Measurements from ENCODE around the gene PPP4R1.

Gene PPP4R1

DNA sequence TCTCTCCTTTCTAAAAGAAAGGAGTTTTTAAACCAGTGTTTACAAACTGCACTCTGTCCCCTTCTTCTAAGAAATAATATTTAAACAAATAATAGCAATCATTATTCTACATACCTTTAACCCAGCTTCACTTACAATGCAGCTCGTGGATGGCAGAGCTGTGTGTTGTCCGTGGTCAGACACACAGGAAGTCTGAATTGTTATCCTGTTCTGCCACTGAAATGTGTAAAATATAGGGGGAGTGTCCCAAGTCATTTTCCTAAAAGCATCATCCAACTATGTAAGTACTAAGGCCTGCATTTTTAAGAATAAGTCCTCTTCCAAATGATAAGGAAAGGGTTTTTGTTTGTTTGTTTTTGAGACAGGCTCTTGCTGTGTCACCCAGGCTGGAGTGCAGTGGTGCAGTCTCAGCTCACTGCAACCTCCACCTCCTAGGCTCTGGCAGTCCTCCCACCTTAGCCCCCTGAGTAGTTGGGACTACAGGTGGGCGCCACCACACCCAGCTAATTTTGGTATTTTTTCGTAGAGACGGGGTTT is 2.7 kb upstream of the PPP4R1 start:
- DNase-seq = no peak
- Histone ChIP-seq H3K27ac (peak overlapping the region in 1 of 2 donors; percentile 94), H3K4me1 (peaks cover 0 to 33% (median 14%) of the 10 kb centered on the region in 4 donors), H3K27me3 (no peaks in the 10 kb centered on the region), H3K4me3 (no peak overlapping the region), H3K9me3 (no peaks in the 10 kb centered on the region), H3K36me3 (no peaks in the 10 kb centered on the region)
- TF ChIP-seq, protein P1, sequence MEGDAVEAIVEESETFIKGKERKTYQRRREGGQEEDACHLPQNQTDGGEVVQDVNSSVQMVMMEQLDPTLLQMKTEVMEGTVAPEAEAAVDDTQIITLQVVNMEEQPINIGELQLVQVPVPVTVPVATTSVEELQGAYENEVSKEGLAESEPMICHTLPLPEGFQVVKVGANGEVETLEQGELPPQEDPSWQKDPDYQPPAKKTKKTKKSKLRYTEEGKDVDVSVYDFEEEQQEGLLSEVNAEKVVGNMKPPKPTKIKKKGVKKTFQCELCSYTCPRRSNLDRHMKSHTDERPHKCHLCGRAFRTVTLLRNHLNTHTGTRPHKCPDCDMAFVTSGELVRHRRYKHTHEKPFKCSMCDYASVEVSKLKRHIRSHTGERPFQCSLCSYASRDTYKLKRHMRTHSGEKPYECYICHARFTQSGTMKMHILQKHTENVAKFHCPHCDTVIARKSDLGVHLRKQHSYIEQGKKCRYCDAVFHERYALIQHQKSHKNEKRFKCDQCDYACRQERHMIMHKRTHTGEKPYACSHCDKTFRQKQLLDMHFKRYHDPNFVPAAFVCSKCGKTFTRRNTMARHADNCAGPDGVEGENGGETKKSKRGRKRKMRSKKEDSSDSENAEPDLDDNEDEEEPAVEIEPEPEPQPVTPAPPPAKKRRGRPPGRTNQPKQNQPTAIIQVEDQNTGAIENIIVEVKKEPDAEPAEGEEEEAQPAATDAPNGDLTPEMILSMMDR (IDR thresholded peaks at IDR 0.05) = no peak
- intact Hi-C loops (cut with DNase I; ENCODE audit: low total_unique reads) = loop anchor here (10.0 kb wide), 2 partner anchors 88 to 298 kb away; partner anchors contain the start of genes RAB31 and VAPA

DNA sequence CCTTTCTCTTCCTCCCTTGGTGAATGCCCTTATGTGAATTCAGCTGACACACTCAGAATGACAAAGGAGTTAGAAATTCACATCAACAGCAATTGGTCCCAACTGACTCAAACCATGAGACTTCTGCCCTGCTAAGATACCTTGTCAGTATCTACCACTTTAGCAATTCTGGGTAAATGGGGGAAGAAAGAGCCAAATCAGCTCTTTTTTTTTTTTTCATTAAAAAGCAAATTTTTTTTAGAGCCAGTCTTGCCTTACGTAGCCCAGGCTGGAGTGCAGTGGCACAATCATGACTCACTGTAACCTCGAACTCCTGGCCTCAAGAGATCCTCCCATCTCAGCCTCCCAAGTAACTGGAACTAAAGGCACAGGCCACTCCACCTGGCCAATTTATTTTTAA is 1.7 kb upstream of the PPP4R1 start:
- TF ChIP-seq, protein P1 (IDR thresholded peaks at IDR 0.05) = no peak
- Histone ChIP-seq H3K4me1 (peaks cover 0 to 43% (median 18%) of the 10 kb centered on the region in 4 donors), H3K36me3 (peaks cover 0 to 6% (median 0%) of the 10 kb centered on the region in 3 donors), H3K9me3 (no peaks in the 10 kb centered on the region), H3K27ac (peak overlapping the region; percentile 94 to 99), H3K4me3 (no peak overlapping the region), H3K27me3 (no peaks in the 10 kb centered on the region)
- intact Hi-C loops (cut with DNase I; ENCODE audit: low total_unique reads) = loop anchor here (10.0 kb wide), 2 partner anchors 89 to 299 kb away; partner anchors contain the start of genes RAB31 and VAPA
- DNase-seq = no peak

DNA sequence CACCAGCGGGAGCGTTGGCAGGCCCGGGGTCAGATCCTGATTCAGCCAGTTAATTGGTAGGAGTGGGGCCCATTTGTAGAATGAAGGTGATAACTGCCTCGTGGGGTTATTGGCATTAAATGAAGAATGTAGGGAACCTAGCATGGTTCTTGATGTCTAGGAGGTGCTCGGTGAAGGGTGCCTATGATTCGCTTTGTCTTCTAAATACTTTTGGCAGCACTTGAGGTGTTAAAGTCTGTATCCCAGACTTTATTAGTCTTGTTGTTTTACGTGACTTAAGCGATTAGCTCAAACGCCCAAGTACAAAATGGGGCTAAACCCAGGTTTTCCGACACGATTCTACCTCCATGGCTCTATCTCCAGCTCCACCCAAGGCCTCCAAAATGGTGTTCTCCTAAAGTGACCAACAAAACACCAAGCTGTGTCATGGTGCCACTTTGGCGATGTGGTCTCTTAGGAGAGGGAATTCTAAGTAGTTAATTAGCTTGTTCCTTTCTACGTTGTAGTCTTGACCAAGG is 980 bp upstream of the PPP4R1 start:
- TF ChIP-seq, protein P1 (IDR thresholded peaks at IDR 0.05) = no peak
- H3K4me1 ChIP-seq = peaks cover 0 to 49% (median 20%) of the 10 kb centered on the region in 4 donors
- peak overlapping the region; percentile 96 to 98 for H3K4me3 ChIP-seq
- peaks cover 0 to 8% (median 0%) of the 10 kb centered on the region in 3 donors for H3K36me3 ChIP-seq
- intact Hi-C loops (cut with DNase I; ENCODE audit: low total_unique reads) = loop anchor here (10.0 kb wide), 2 partner anchors 89 to 299 kb away; partner anchors contain the start of genes RAB31 and VAPA
- no peaks in the 10 kb centered on the region for H3K9me3 ChIP-seq
- H3K27me3 ChIP-seq = no peaks in the 10 kb centered on the region
- no peak for DNase-seq
- peak overlapping the region; percentile 94 to 99 for H3K27ac ChIP-seq

DNA sequence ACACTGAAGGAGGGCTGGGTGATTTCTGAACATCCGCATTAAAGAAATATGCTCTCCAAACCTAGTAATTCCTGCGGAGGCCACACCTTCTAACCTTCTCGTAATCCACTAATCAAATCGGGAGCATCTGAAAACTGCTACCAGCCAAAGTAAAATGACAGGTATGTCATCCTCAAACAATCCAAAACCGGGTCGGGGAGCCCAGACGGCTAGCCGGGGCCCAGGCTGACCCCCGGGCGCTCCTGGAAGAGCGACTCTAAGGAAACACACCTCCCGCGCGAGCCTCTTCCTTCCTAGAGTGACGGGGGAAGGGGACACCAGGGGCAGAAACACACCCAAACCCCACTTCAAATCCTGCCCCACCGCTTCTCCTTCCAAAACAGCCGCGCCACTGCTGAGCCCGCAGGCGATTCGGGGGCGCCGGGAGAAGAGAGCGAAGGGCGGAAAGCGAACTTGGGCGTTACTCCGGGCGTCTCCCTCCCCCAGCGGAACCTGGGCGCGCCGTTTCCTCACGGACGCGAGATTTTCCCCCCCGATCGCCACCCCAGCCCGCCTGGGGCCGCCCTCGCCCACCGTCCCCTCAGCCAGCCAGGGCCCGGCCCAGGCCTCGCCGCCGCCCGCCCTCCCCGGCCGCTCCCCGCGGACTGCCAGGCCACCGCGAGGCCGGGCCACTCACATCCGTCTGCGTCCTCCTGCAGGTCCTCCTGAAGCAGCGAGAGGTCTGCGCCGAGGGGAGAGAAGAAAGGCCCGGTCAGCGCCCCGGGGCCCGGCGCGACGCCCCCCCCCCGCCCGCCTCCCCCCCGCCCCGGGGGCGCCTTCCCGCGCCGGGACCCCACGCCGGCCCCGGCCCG is 584 bp downstream of the PPP4R1 start:
- peak; percentile 47 to 75 for DNase-seq
- H3K9me3 ChIP-seq = no peaks in the 10 kb centered on the region
- intact Hi-C loops (cut with DNase I; ENCODE audit: low total_unique reads) = loop anchor here (5.0 to 10.0 kb wide), 3 partner anchors 59 to 301 kb away; partner anchors contain the start of genes RAB31 and VAPA
- TF ChIP-seq, protein P1 (IDR thresholded peaks at IDR 0.05) = no peak
- peak overlapping the region; percentile 96 to 98 for H3K4me3 ChIP-seq
- peak overlapping the region; percentile 94 to 99 for H3K27ac ChIP-seq
- H3K27me3 ChIP-seq = no peaks in the 10 kb centered on the region
- H3K4me1 ChIP-seq = peaks cover 0 to 55% (median 25%) of the 10 kb centered on the region in 4 donors
- peaks cover 0 to 8% (median 0%) of the 10 kb centered on the region in 3 donors for H3K36me3 ChIP-seq

DNA sequence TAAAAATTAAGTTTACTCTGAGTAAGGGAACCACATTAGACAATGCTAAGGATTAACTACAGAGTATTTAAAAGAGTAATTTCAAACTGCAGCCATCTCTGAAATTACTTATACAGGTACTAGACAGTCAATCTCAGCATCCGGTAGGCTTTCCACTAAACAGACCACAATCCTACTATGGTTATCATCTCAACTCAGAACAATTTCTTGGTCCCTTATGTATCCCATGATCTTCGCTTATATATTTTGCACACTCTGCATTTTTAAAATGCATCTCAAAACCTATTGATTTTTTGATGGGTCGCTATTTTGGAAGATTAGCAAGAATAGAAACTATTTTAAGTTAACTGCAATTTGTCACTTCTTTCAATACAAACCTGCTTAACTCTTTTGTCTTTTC is 1.4 kb downstream of the PPP4R1 start:
- peaks cover 0 to 63% (median 28%) of the 10 kb centered on the region in 4 donors for H3K4me1 ChIP-seq
- intact Hi-C loops (cut with DNase I; ENCODE audit: low total_unique reads) = loop anchor here (5.0 to 10.0 kb wide), 3 partner anchors 59 to 302 kb away; partner anchors contain the start of genes RAB31 and VAPA
- H3K36me3 ChIP-seq = peaks cover 0 to 8% (median 0%) of the 10 kb centered on the region in 3 donors
- no peaks in the 10 kb centered on the region for H3K27me3 ChIP-seq
- peak overlapping the region; percentile 96 to 98 for H3K4me3 ChIP-seq
- no peak for DNase-seq
- H3K9me3 ChIP-seq = no peaks in the 10 kb centered on the region
- TF ChIP-seq, protein P1 (IDR thresholded peaks at IDR 0.05) = no peak
- H3K27ac ChIP-seq = peak overlapping the region; percentile 94 to 99

All from tibial artery (tissue), 4 donors.